ENCODE data around the gene POC1B.

Gene POC1B

DNA sequence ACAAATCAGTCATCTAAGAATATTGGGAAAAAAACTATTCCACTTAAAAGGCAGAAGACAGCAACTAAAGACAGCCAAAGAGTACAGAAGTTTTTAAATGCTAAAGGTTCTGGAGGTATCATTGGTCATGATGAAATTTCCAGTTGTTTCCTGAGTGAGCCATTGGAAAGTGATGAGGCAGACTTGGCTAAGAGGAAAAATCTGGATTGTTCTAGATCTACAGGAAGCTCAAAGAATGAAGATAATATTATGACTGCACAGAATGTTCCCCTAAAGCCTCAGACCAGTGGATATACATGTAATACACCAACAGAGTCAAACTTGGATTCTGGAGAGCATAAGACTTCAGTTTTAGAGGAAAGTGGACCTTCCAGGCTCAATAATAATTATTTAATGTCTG, 24.1 kb downstream of the POC1B start:
- no peaks in the 10 kb centered on the region for H3K27me3 ChIP-seq (ENCODE audit: control insufficient read depth in 1 of 2, insufficient read depth in 2 of 2, low read length in 2 of 2)
- peaks cover 16 to 30% of the 10 kb centered on the region in 2 donors for H3K4me1 ChIP-seq (ENCODE audit: control insufficient read depth in 1 of 2, insufficient read depth in 2 of 2, low read length in 2 of 2)
- H3K9ac ChIP-seq (ENCODE audit: low read depth in 1 of 2, low read length in 2 of 2): no peak overlapping the region
- no peak overlapping the region for H3K4me3 ChIP-seq (ENCODE audit: low read depth in 1 of 2, low read length in 2 of 2)
- H3K9me3 ChIP-seq (ENCODE audit: control insufficient read depth in 1 of 2, low read length in 2 of 2): no peaks in the 10 kb centered on the region
- H3K36me3 ChIP-seq (ENCODE audit: control insufficient read depth in 1 of 2, insufficient read depth in 2 of 2, low read length in 2 of 2): peaks cover 0 to 5% of the 10 kb centered on the region in 2 donors
- H3K27ac ChIP-seq (ENCODE audit: low read depth, low read length): no peak overlapping the region

DNA sequence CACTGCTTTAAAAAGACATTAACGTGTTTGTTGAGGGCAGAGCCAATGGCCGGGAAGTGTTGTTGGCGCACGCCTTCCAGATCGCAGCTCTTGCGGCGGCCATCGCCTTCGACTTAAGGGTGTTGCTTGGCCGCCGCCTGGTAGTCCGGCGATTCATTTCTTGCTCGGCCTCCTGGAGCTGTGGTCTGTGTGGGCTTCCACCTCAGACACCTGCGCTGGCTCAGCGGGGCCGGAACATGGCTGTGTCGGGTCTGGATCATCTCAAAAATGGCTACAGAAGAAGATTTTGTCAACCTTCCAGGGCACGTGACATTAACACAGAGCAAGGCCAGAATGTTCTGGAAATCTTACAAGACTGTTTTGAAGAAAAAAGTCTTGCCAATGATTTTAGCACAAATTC, 26.0 kb downstream of the POC1B start:
- peaks cover 0 to 5% of the 10 kb centered on the region in 2 donors for H3K36me3 ChIP-seq (ENCODE audit: control insufficient read depth in 1 of 2, insufficient read depth in 2 of 2, low read length in 2 of 2)
- peaks cover 8 to 23% of the 10 kb centered on the region in 2 donors for H3K4me1 ChIP-seq (ENCODE audit: control insufficient read depth in 1 of 2, insufficient read depth in 2 of 2, low read length in 2 of 2)
- H3K27me3 ChIP-seq (ENCODE audit: control insufficient read depth in 1 of 2, insufficient read depth in 2 of 2, low read length in 2 of 2): no peaks in the 10 kb centered on the region
- no peaks in the 10 kb centered on the region for H3K9me3 ChIP-seq (ENCODE audit: control insufficient read depth in 1 of 2, low read length in 2 of 2)
- no peak overlapping the region for H3K4me3 ChIP-seq (ENCODE audit: low read depth in 1 of 2, low read length in 2 of 2)
- H3K27ac ChIP-seq (ENCODE audit: low read depth, low read length): no peak overlapping the region
- H3K9ac ChIP-seq (ENCODE audit: low read depth in 1 of 2, low read length in 2 of 2): no peak overlapping the region

DNA sequence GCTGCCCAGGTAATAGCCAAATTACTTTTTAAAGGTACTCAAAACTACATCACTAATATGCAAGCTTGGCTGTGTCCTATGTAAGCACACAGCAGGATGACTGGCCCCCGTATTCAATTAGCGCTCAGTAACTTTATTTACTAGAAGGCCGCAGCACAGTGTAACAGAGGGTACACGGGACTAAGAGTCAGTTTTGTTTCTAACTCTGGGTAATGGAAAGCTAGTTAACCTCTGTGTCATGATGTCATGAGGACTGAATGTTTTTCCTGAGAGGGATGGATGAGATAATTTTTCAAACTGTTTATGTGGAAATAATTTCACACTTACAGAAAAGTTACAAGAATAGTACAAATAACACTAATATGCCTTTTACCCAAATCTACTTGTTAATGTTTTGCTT, 28.4 kb downstream of the POC1B start:
- Histone ChIP-seq H3K4me3 (ENCODE audit: low read depth in 1 of 2, low read length in 2 of 2) (no peak overlapping the region), H3K9me3 (ENCODE audit: control insufficient read depth in 1 of 2, low read length in 2 of 2) (no peaks in the 10 kb centered on the region), H3K27me3 (ENCODE audit: control insufficient read depth in 1 of 2, insufficient read depth in 2 of 2, low read length in 2 of 2) (no peaks in the 10 kb centered on the region), H3K27ac (ENCODE audit: low read depth, low read length) (no peak overlapping the region), H3K4me1 (ENCODE audit: control insufficient read depth in 1 of 2, insufficient read depth in 2 of 2, low read length in 2 of 2) (peaks cover 20 to 37% of the 10 kb centered on the region in 2 donors), H3K36me3 (ENCODE audit: control insufficient read depth in 1 of 2, insufficient read depth in 2 of 2, low read length in 2 of 2) (peaks cover 0 to 5% of the 10 kb centered on the region in 2 donors), H3K9ac (ENCODE audit: low read depth in 1 of 2, low read length in 2 of 2) (peak overlapping the region in 1 of 2 donors; percentile 19)

DNA sequence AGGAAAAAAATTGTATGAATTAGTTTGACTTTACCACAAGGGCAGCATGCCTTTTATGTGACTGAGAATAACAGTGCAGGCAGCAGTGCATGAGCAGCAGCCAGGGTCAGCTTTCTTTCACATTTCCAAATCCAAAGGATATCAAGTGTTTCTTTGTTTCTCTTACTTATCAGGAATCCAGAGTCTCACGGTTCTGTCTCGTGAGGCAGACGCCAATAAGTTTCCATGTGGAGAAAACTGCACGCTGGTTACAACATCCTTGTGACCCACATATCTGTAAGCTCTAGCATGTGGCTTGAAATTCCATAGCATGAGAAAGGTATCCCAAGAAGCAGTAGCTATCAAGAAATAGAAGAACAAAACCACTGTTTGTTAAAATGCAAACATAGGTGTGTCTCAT, 28.8 kb downstream of the POC1B start:
- H3K9ac ChIP-seq (ENCODE audit: low read depth in 1 of 2, low read length in 2 of 2): peak overlapping the region in 1 of 2 donors; percentile 19

DNA sequence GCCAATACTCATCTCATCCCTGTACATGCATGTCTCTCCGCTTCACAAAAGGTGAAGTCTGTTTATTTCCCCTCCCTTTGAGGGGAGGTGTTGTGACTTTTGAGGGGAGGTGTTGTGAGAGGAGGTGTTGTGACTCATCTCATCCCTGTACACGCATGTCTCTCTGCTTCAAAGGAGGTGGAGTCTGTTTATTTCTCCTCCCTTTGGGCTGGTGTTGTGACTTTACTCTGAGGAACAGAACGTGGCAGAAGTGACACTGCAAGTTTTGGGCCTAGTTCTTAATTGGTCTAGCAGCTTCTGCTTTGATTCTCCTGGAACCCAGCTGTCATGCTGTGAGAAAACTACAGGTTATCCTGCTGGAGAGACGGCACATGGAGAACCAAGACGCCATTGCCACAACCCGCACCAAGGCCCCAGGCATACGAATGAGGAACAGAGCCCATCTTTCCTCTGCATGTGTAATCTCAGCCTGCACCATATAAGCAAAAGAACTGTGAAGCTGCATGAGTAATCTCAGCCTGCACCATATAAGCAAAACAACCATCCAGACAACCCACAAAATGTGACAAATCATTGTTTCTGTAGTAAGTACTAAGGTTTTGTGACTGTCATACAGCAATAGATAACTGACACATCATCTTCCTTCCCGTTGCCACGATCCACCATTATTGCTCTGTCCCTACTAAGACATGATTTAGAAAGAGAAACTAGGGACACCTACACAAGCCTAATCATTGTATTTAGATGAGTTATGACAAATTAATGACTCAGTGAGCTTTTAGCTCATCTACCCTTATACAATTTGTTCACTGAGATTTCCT, 31.2 kb downstream of the POC1B start:
- Histone ChIP-seq H3K4me3 (ENCODE audit: low read depth in 1 of 2, low read length in 2 of 2) (no peak overlapping the region), H3K9me3 (ENCODE audit: control insufficient read depth in 1 of 2, low read length in 2 of 2) (no peaks in the 10 kb centered on the region), H3K27me3 (ENCODE audit: control insufficient read depth in 1 of 2, insufficient read depth in 2 of 2, low read length in 2 of 2) (no peaks in the 10 kb centered on the region), H3K9ac (ENCODE audit: low read depth in 1 of 2, low read length in 2 of 2) (no peak overlapping the region), H3K4me1 (ENCODE audit: control insufficient read depth in 1 of 2, insufficient read depth in 2 of 2, low read length in 2 of 2) (peaks cover 23 to 41% of the 10 kb centered on the region in 2 donors), H3K27ac (ENCODE audit: low read depth, low read length) (no peak overlapping the region), H3K36me3 (ENCODE audit: control insufficient read depth in 1 of 2, insufficient read depth in 2 of 2, low read length in 2 of 2) (peaks cover 0 to 7% of the 10 kb centered on the region in 2 donors)

More for the DNA sequence above, 28.8 kb downstream of the POC1B start:
- Histone ChIP-seq H3K9me3 (ENCODE audit: control insufficient read depth in 1 of 2, low read length in 2 of 2) (no peaks in the 10 kb centered on the region), H3K27me3 (ENCODE audit: control insufficient read depth in 1 of 2, insufficient read depth in 2 of 2, low read length in 2 of 2) (no peaks in the 10 kb centered on the region), H3K4me1 (ENCODE audit: control insufficient read depth in 1 of 2, insufficient read depth in 2 of 2, low read length in 2 of 2) (peaks cover 23 to 41% of the 10 kb centered on the region in 2 donors), H3K4me3 (ENCODE audit: low read depth in 1 of 2, low read length in 2 of 2) (no peak overlapping the region), H3K36me3 (ENCODE audit: control insufficient read depth in 1 of 2, insufficient read depth in 2 of 2, low read length in 2 of 2) (peaks cover 0 to 5% of the 10 kb centered on the region in 2 donors), H3K27ac (ENCODE audit: low read depth, low read length) (no peak overlapping the region)

DNA sequence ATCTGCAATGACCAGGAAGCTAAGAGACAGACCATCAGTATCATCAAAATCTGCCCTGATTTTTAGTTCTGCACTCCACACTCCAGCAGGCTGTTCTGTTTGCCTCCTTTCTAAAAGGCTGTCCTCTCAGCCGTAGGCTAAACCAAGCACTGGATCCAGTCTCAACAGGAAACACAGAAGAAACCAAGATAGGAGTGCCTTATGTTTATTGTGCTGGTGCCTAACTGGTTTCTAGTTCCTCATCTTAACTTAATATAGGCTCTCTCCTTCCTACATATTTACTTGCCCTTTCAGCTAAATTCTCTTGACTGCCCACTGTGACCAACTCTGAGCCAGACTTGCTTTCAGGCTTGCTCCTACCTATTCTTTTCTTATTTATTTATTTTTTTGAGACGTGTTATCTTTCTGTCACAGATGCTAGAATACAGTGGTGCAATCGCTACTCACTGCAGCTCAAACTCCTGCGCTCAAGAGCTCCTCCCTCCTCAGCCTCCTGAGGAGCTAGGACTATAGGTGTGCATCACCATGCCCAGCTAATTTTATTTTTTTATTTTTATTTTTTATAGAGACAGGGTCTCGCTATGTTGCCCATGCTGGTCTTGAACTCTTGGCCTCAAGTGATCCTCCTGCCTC, 32.1 kb downstream of the POC1B start:
- peaks cover 19 to 41% of the 10 kb centered on the region in 2 donors for H3K4me1 ChIP-seq (ENCODE audit: control insufficient read depth in 1 of 2, insufficient read depth in 2 of 2, low read length in 2 of 2)
- H3K9ac ChIP-seq (ENCODE audit: low read depth in 1 of 2, low read length in 2 of 2): peak overlapping the region in 1 of 2 donors; percentile 17
- H3K36me3 ChIP-seq (ENCODE audit: control insufficient read depth in 1 of 2, insufficient read depth in 2 of 2, low read length in 2 of 2): peaks cover 0 to 9% of the 10 kb centered on the region in 2 donors
- H3K27ac ChIP-seq (ENCODE audit: low read depth, low read length): no peak overlapping the region
- H3K27me3 ChIP-seq (ENCODE audit: control insufficient read depth in 1 of 2, insufficient read depth in 2 of 2, low read length in 2 of 2): no peaks in the 10 kb centered on the region
- H3K4me3 ChIP-seq (ENCODE audit: low read depth in 1 of 2, low read length in 2 of 2): no peak overlapping the region
- H3K9me3 ChIP-seq (ENCODE audit: control insufficient read depth in 1 of 2, low read length in 2 of 2): no peaks in the 10 kb centered on the region

DNA sequence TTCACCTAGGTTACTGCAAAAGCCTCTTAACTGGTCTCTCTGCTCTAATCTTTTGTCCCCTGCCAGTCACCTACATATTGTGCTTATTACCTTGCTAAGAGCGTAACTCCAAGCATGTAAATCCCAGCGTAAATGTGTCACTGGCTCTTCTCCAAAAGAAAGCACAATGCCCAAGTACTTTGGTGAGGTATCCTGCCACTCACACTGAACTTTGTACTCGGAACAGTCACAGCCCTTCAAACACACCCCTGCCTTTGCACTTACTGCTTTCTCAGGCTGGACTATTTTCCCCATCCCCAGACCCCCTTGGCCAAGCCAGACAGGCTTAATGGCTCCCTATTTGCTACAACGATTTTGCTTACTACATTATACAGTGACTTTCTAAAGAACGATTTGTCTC, 33.0 kb downstream of the POC1B start:
- Histone ChIP-seq H3K9ac (ENCODE audit: low read depth in 1 of 2, low read length in 2 of 2) (peak overlapping the region; percentile 17 to 45), H3K27me3 (ENCODE audit: control insufficient read depth in 1 of 2, insufficient read depth in 2 of 2, low read length in 2 of 2) (no peaks in the 10 kb centered on the region), H3K9me3 (ENCODE audit: control insufficient read depth in 1 of 2, low read length in 2 of 2) (no peaks in the 10 kb centered on the region), H3K4me3 (ENCODE audit: low read depth in 1 of 2, low read length in 2 of 2) (peak overlapping the region; percentile 8 to 45), H3K27ac (ENCODE audit: low read depth, low read length) (peak overlapping the region; percentile 6), H3K36me3 (ENCODE audit: control insufficient read depth in 1 of 2, insufficient read depth in 2 of 2, low read length in 2 of 2) (peaks cover 0 to 9% of the 10 kb centered on the region in 2 donors), H3K4me1 (ENCODE audit: control insufficient read depth in 1 of 2, insufficient read depth in 2 of 2, low read length in 2 of 2) (peaks cover 19 to 33% of the 10 kb centered on the region in 2 donors)

DNA sequence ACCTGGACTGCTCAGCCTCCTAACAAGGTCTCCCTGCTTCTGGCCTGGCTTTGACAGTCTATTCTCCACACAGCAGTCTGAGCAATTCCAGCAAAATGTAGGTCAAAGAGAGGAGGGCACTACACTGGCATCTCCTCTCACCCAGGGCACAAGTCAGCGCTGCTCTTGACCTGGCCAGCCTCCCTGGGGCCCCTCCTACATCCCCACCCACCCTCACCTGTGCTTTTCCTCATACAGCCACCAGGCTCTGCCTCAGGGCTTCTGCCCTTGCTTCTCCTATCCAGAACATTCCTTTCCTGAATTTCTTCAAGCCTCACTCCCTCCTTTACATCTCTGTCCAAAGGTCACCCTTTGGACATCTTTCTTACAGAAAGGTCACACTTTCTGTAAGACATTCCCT, 34.9 kb downstream of the POC1B start:
- no peaks in the 10 kb centered on the region for H3K9me3 ChIP-seq (ENCODE audit: control insufficient read depth in 1 of 2, low read length in 2 of 2)
- no peak overlapping the region for H3K4me3 ChIP-seq (ENCODE audit: low read depth in 1 of 2, low read length in 2 of 2)
- no peak overlapping the region for H3K27ac ChIP-seq (ENCODE audit: low read depth, low read length)
- peaks cover 15 to 18% of the 10 kb centered on the region in 2 donors for H3K4me1 ChIP-seq (ENCODE audit: control insufficient read depth in 1 of 2, insufficient read depth in 2 of 2, low read length in 2 of 2)
- no peaks in the 10 kb centered on the region for H3K27me3 ChIP-seq (ENCODE audit: control insufficient read depth in 1 of 2, insufficient read depth in 2 of 2, low read length in 2 of 2)
- no peak overlapping the region for H3K9ac ChIP-seq (ENCODE audit: low read depth in 1 of 2, low read length in 2 of 2)
- H3K36me3 ChIP-seq (ENCODE audit: control insufficient read depth in 1 of 2, insufficient read depth in 2 of 2, low read length in 2 of 2): peaks cover 3 to 17% of the 10 kb centered on the region in 2 donors

DNA sequence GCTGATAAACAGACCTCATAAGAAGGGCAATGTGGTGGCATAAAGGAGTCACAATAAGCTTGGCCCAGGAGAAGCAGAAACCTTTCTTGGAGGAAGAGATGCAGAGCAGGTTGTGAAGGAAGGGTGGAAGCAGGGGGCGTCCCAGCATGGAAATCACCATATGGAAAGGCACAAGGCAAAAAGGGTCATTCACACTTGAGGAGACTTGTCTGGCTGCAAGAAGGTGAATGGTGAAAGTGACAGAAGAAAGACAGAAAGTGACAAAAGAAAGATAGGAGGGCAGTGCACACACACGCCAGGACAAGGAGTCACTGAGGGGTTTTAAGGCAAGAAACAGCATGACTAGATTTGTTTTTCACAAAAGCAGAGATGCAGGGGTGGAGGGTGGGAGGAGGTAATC, 39.6 kb downstream of the POC1B start:
- Histone ChIP-seq H3K27ac (ENCODE audit: low read depth, low read length) (no peak overlapping the region), H3K9ac (ENCODE audit: low read depth in 1 of 2, low read length in 2 of 2) (no peak overlapping the region), H3K9me3 (ENCODE audit: control insufficient read depth in 1 of 2, low read length in 2 of 2) (no peaks in the 10 kb centered on the region), H3K4me3 (ENCODE audit: low read depth in 1 of 2, low read length in 2 of 2) (no peak overlapping the region), H3K4me1 (ENCODE audit: control insufficient read depth in 1 of 2, insufficient read depth in 2 of 2, low read length in 2 of 2) (no peaks in the 10 kb centered on the region), H3K27me3 (ENCODE audit: control insufficient read depth in 1 of 2, insufficient read depth in 2 of 2, low read length in 2 of 2) (no peaks in the 10 kb centered on the region), H3K36me3 (ENCODE audit: control insufficient read depth in 1 of 2, insufficient read depth in 2 of 2, low read length in 2 of 2) (peaks cover 3 to 17% of the 10 kb centered on the region in 2 donors)

DNA sequence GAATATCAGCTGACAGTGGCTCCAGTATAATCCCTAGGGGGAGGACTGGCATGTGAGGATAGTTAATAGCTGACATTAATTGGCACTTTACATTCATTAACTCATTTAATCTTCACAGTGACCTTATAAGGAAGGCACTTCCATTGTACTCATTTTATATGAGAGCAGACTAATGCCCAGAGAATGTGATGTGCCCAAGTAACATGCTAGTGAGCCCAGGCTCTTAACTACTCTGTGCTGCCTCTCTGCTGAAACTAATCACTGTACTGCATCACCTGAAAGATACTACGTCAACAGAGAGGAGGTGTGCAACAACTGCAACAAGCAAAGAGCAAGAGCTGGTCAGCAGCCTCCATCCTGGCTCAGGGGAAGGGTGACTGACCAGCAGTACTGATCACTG, 41.4 kb downstream of the POC1B start:
- Histone ChIP-seq H3K9me3 (ENCODE audit: control insufficient read depth in 1 of 2, low read length in 2 of 2) (no peaks in the 10 kb centered on the region), H3K36me3 (ENCODE audit: control insufficient read depth in 1 of 2, insufficient read depth in 2 of 2, low read length in 2 of 2) (peaks cover 3 to 11% of the 10 kb centered on the region in 2 donors), H3K4me3 (ENCODE audit: low read depth in 1 of 2, low read length in 2 of 2) (no peak overlapping the region), H3K9ac (ENCODE audit: low read depth in 1 of 2, low read length in 2 of 2) (no peak overlapping the region), H3K4me1 (ENCODE audit: control insufficient read depth in 1 of 2, insufficient read depth in 2 of 2, low read length in 2 of 2) (peaks cover 0 to 2% of the 10 kb centered on the region in 2 donors), H3K27me3 (ENCODE audit: control insufficient read depth in 1 of 2, insufficient read depth in 2 of 2, low read length in 2 of 2) (no peaks in the 10 kb centered on the region), H3K27ac (ENCODE audit: low read depth, low read length) (no peak overlapping the region)

Data from duodenal mucosa (tissue), 2 donors.